Astrocyte (in vitro differentiated cells and primary cell): Measurements from ENCODE around the gene PLP2. TPM values are rescaled to one million over a fixed set of nuclear protein-coding genes. Genes with fewer than 3 reads are reported as not detected.
"Not testable (repeated sequence)": the region's sequence is repeated elsewhere in the genome, so short reads cannot be mapped to it uniquely, and the experiment has no call there.

ENCODE experiments used
- DNase-seq: peaks from one replicate; pipeline ENCODE4 v3.0.0-alpha.2; 2010; ENCODE audit warnings: low read depth
- FAIRE-seq: peaks from 2 replicates; lab custom pipeline; 2011; peaks lifted over from hg19 to GRCh38; lab: Jason Lieb, UNC
- H2AFZ ChIP-seq: 2 replicates; pipeline ENCODE4 v1.6.0; 2012; ENCODE audit warnings: low read depth, low read length, inconsistent platforms
- H3K27ac ChIP-seq: 2 replicates; pipeline ENCODE4 v1.5.1; 2011; ENCODE audit warnings: low read depth, low read length, inconsistent platforms
- H3K27me3 ChIP-seq: 2 replicates; pipeline ENCODE4 v1.6.0; 2011; ENCODE audit warnings: low read length, inconsistent platforms; ENCODE audit not compliant: insufficient read depth
- H3K36me3 ChIP-seq: 2 replicates; pipeline ENCODE4 v1.5.1; 2011; ENCODE audit warnings: low read length, inconsistent platforms; ENCODE audit not compliant: insufficient read depth
- H3K4me1 ChIP-seq: 2 replicates; pipeline ENCODE4 v1.5.1; 2011; ENCODE audit warnings: low read length, inconsistent platforms; ENCODE audit not compliant: insufficient read depth
- H3K4me2 ChIP-seq: 2 replicates; pipeline ENCODE4 v1.6.0; 2012; ENCODE audit warnings: low read length, inconsistent platforms
- H3K4me3 ChIP-seq: 2 replicates; pipeline ENCODE4 v1.5.1; 2011; ENCODE audit warnings: low read depth, mild to moderate bottlenecking, low read length, inconsistent platforms; ENCODE audit not compliant: insufficient read depth
- H3K79me2 ChIP-seq: 2 replicates; pipeline ENCODE4 v1.6.0; 2012; ENCODE audit warnings: mild to moderate bottlenecking, low read length, inconsistent platforms; ENCODE audit not compliant: insufficient read depth
- H3K9ac ChIP-seq: 2 replicates; pipeline ENCODE4 v1.6.0; 2012; ENCODE audit warnings: mild to moderate bottlenecking, low read length, inconsistent platforms
- H3K9me3 ChIP-seq: 2 replicates; pipeline ENCODE4 v1.5.1; 2012; ENCODE audit warnings: low read depth, mild to moderate bottlenecking, low read length, inconsistent platforms; ENCODE audit not compliant: insufficient read depth
- H4K20me1 ChIP-seq: 2 replicates; pipeline ENCODE4 v1.6.0; 2012; ENCODE audit warnings: low read length, inconsistent platforms; ENCODE audit not compliant: insufficient read depth
- H3K27ac Mint-ChIP-seq: one replicate; pipeline ENCODE4 v1.8.0; 2021; ENCODE audit warnings: mild to moderate bottlenecking, mixed read lengths; ENCODE audit not compliant: unreplicated experiment
- H3K27me3 Mint-ChIP-seq: one replicate; pipeline ENCODE4 v1.8.0; 2021; ENCODE audit warnings: low read depth, mixed read lengths; ENCODE audit not compliant: unreplicated experiment
- H3K36me3 Mint-ChIP-seq: one replicate; pipeline ENCODE4 v1.8.0; 2021; ENCODE audit warnings: low read depth, mixed read lengths; ENCODE audit not compliant: unreplicated experiment
- H3K4me1 Mint-ChIP-seq: one replicate; pipeline ENCODE4 v1.8.0; 2021; ENCODE audit warnings: low read depth, mixed read lengths; ENCODE audit not compliant: unreplicated experiment
- H3K4me3 Mint-ChIP-seq: one replicate; pipeline ENCODE4 v1.8.0; 2021; ENCODE audit warnings: mild to moderate bottlenecking, moderate library complexity, mixed read lengths; ENCODE audit not compliant: unreplicated experiment
- H3K9me3 Mint-ChIP-seq: one replicate; pipeline ENCODE4 v1.8.0; 2021; ENCODE audit warnings: mild to moderate bottlenecking, mixed read lengths; ENCODE audit not compliant: unreplicated experiment
- EZH2 ChIP-seq: IDR thresholded peaks from 2 replicates; pipeline ENCODE4 v1.6.1; 2012; ENCODE audit warnings: mild to moderate bottlenecking, low read length, inconsistent platforms; ENCODE audit not compliant: insufficient read depth
- total RNA-seq: library from RNA; stranded (reverse); gene quantifications from 2 replicates; pipeline ENCODE4 v1.2.1, GENCODE V29; 2021
- TF ChIP-seq, protein P1 (sequence below): IDR thresholded peaks from 2 replicates; pipeline ENCODE4 v1.5.1; 2011; ENCODE audit warnings: low read depth, mild to moderate bottlenecking, inconsistent platforms, low read length, moderate library complexity; ENCODE audit not compliant: insufficient read depth

The PLP2 gene
- total RNA-seq, 1 donor from 2014 or later, result 109 TPM

DNA sequence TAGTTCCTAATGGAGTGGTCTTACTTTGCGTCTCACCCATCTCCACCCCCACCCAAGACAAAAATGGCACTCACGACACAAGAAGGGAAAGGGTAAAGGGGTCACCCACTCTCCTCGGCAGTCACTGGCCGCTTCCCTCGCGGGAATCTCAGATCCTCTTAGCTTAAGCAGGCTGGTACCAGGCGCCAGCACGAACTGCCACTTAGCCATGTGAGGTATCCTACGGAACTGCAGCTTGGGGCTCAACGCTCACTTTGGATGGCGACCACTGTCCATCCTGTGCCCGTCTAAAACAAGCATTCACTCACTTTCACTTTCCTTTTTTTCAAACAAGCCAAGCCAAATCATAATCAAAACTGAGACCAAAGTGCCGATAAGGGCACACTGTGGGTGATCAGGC is 23.8 kb upstream of the PLP2 start:
- DNase-seq, result no peak
- H3K27me3 ChIP-seq, result no peaks in the 10 kb centered on the region
- no peaks in the 10 kb centered on the region for H3K4me1 ChIP-seq
- H3K4me3 ChIP-seq, result no peak overlapping the region
- H3K27ac ChIP-seq, result no peak overlapping the region
- Mint-ChIP-seq H3K4me1 (no peaks in the 10 kb centered on the region), H3K27ac (no peak overlapping the region), H3K9me3 (no peaks in the 10 kb centered on the region), H3K27me3 (no peaks in the 10 kb centered on the region), H3K4me3 (no peak overlapping the region), H3K36me3 (peaks cover 2% of the 10 kb centered on the region)
- H3K4me2 ChIP-seq, result no peak overlapping the region
- H3K36me3 ChIP-seq, result no peaks in the 10 kb centered on the region
- no peaks in the 10 kb centered on the region for H3K9me3 ChIP-seq
- H3K79me2 ChIP-seq, result no peaks in the 10 kb centered on the region
- no peak overlapping the region for H2AFZ ChIP-seq
- no peak overlapping the region for H3K9ac ChIP-seq
- TF ChIP-seq, protein P1, sequence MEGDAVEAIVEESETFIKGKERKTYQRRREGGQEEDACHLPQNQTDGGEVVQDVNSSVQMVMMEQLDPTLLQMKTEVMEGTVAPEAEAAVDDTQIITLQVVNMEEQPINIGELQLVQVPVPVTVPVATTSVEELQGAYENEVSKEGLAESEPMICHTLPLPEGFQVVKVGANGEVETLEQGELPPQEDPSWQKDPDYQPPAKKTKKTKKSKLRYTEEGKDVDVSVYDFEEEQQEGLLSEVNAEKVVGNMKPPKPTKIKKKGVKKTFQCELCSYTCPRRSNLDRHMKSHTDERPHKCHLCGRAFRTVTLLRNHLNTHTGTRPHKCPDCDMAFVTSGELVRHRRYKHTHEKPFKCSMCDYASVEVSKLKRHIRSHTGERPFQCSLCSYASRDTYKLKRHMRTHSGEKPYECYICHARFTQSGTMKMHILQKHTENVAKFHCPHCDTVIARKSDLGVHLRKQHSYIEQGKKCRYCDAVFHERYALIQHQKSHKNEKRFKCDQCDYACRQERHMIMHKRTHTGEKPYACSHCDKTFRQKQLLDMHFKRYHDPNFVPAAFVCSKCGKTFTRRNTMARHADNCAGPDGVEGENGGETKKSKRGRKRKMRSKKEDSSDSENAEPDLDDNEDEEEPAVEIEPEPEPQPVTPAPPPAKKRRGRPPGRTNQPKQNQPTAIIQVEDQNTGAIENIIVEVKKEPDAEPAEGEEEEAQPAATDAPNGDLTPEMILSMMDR, result no peak
- no peak for TF ChIP-seq EZH2
- no peaks in the 10 kb centered on the region for H4K20me1 ChIP-seq
- no peak for FAIRE-seq

DNA sequence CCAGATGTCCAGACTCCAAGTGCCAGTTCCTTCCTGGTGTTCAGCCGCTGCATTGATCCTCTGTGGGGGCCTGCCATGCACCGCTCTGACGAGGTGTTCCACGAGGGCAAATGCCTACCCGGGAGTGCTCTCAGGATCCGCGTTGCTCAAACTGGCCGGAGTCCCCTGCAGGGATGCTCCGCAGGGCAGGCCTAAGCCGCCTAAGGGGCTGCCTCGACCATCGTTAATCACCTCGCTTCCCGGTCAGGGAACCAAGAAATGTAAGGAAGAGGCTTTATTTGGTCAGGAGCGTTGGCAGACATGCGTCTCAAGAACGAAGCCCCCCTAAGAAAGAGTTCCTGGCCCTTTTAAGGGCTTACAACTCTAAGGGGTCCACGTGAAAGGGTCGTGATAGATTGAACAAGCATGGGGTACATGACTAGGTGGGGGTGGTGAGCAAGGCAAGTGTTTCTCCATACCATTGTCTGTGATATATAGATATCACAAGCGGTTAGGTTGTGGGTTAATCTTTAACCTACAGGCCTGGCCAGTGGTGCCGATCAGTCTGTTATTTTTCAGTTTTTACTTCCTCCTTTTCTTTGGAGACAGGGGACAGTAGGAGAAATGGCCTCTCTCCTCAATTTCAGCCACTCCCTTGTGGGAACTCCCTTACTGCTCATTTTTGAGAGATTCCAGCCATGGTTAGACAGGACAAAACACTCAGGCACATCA is 23.2 kb upstream of the PLP2 start:
- not testable (repeated sequence) for H3K4me3 Mint-ChIP-seq, H3K9me3 Mint-ChIP-seq, H3K79me2 ChIP-seq

DNA sequence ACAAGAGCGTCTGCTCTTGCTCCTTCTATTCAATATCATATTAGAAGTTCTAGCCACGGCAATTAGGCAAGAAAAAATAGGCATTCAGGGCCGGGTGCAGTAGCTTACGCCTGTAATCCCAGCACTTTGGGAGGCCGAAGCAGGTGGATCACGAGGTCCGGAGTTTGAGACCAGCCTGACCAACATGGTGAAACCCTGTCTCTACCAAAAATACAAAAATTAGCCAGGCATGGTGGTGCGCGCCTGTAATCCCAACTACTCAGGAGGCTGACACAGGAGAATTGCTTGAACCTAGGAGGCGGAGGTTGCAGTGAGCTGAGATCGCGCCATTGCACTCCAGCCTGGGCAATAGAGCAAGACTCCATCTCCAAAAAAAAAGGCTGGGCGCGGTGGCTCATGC is 22.4 kb upstream of the PLP2 start:
- H4K20me1 ChIP-seq, H3K27me3 ChIP-seq, H2AFZ ChIP-seq, H3K9ac ChIP-seq, H3K9me3 ChIP-seq, H3K27ac Mint-ChIP-seq, H3K4me1 Mint-ChIP-seq, H3K27me3 Mint-ChIP-seq, FAIRE-seq, H3K9me3 Mint-ChIP-seq, H3K4me3 ChIP-seq, H3K36me3 Mint-ChIP-seq, H3K36me3 ChIP-seq, DNase-seq, H3K4me1 ChIP-seq, H3K79me2 ChIP-seq, H3K27ac ChIP-seq, H3K4me3 Mint-ChIP-seq, H3K4me2 ChIP-seq: not testable (repeated sequence)

More for the DNA sequence above, 23.2 kb upstream of the PLP2 start:
- not testable (repeated sequence) for H3K27ac Mint-ChIP-seq, H3K27me3 Mint-ChIP-seq, H3K9me3 ChIP-seq, H3K4me2 ChIP-seq, H3K36me3 Mint-ChIP-seq, FAIRE-seq, H2AFZ ChIP-seq, H3K9ac ChIP-seq, DNase-seq, H3K36me3 ChIP-seq, H3K27me3 ChIP-seq, H3K4me3 ChIP-seq, H3K4me1 ChIP-seq, H4K20me1 ChIP-seq, H3K27ac ChIP-seq, H3K4me1 Mint-ChIP-seq
